ENCODE results near the gene PDE9A. TPM values are rescaled to one million over a fixed set of nuclear protein-coding genes. Genes with fewer than 3 reads are reported as not detected.
A peak's percentile ranks its signal among the peaks of the same experiment; 100 is the strongest.

The PDE9A gene
- total RNA-seq, 4 donors from 2014 or later: 6.9 to 13.0 (median 11.1) TPM

- 62 to 72% methylated on average over 7 of the region's 7 CpGs for WGBS, 2 donors
- Histone ChIP-seq H3K4me1 (peaks cover 17 to 26% of the 10 kb centered on the region in 2 donors), H3K9me3 (no peaks in the 10 kb centered on the region), H3K36me3 (no peaks in the 10 kb centered on the region), H3K4me3 (replicated peaks in 1 of 3) (no peak overlapping the region), H3K27me3 (no peaks in the 10 kb centered on the region), H3K27ac (no peak overlapping the region)
- no peak for DNase-seq
- intact Hi-C loops (cut with DNase I): no loop called here
- TF ChIP-seq POLR2A (IDR thresholded peaks at IDR 0.05): no peak
- no peak for TF ChIP-seq CTCF (IDR thresholded peaks at IDR 0.05)
Measured at GRCh38 chr21:42619166-42619565, 34.3 kb upstream of the PDE9A start.

DNA sequence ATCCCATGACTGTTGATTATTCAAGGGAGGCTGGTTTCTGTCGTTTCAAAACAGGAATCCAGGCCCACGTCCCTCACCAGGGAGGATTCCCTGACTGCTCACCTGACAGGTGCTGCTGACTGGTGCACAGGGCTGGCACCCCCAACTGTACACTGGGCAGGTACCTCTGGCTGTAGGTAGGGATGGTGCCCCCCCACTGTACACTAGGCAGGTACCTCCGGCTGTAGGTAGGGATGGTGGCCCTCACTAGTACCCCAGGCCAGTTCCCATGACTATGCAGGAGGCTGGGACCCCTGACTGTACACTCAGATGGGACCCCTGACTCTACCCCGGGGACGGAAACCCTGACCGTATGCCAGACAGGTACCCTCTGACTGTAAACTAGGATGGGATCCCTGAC is 33.6 kb upstream of the PDE9A start:
- Histone ChIP-seq H3K27me3 (peaks cover 3% of the 10 kb centered on the region), H3K4me1 (peaks cover 17 to 26% of the 10 kb centered on the region in 2 donors), H3K27ac (no peak overlapping the region), H3K4me3 (replicated peaks in 1 of 3) (no peak overlapping the region), H3K9me3 (no peaks in the 10 kb centered on the region), H3K36me3 (no peaks in the 10 kb centered on the region)
- intact Hi-C loops (cut with DNase I): no loop called here
- no peak for DNase-seq
- TF ChIP-seq CTCF (IDR thresholded peaks at IDR 0.05): no peak
- TF ChIP-seq POLR2A (IDR thresholded peaks at IDR 0.05): no peak
- 88 to 100% methylated on average over 1 to 6 of the region's 6 CpGs for WGBS, 2 donors

DNA sequence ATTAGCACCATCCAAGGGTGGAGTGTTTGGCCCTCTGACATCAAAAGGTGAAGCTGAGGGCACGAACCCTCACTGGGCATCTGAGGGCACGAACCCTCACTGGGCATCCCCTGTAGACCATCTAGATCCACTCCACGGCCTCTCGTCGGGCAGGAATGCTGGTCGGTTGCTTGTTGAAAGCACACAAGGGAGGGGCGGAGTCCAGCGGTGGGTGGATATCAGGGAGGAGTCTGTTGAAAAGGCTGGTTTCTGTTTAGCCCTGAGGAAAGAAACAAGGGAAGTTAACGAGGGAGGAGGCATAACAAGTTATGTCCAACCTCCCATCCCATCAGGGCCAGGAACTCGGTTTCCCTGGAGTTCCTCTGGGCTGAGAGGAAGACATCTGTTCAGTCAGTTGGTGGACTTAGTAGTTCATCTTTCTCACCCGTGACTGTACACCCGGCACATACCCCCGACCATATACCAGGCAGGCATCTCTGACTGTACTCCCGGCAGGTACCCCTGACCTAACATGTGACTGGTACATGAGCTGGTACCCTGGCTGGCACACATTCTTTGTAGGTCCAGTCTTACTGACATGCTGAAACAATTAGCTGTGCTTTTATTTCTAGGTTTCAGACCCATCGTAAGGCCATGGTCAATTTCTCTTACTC is 32.1 kb upstream of the PDE9A start:
- no peak for TF ChIP-seq CTCF (IDR thresholded peaks at IDR 0.05)
- no peak for TF ChIP-seq POLR2A (IDR thresholded peaks at IDR 0.05)
- DNase-seq: peak; percentile 62 to 68
- no peaks in the 10 kb centered on the region for H3K36me3 ChIP-seq

DNA sequence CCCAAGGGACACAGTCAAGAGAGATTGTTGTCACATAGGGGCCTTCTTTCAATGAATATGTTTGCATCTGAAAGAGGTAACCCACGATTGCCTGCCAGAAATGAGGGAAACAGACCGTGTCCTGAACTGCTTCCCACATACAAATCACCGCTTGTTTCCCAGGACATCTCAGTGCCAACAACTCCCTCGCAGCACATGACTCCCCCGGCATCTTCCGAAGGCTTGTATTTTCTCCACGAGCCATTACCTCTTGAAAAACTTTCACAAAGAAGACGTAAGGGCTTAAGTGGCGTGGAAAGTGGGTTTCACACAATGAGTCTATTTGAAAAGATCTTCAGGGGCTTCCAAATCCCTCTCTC is 31.6 kb upstream of the PDE9A start:
- Histone ChIP-seq H3K36me3 (no peaks in the 10 kb centered on the region), H3K9me3 (no peaks in the 10 kb centered on the region), H3K4me1 (peaks cover 17 to 19% of the 10 kb centered on the region in 2 donors), H3K4me3 (replicated peaks in 1 of 3) (no peak overlapping the region), H3K27ac (no peak overlapping the region), H3K27me3 (peaks cover 3% of the 10 kb centered on the region)
- TF ChIP-seq POLR2A (IDR thresholded peaks at IDR 0.05) (no peak), CTCF (IDR thresholded peaks at IDR 0.05) (no peak)
- WGBS, 2 donors: 21 to 31% methylated on average over 9 of the region's 9 CpGs
- intact Hi-C loops (cut with DNase I): no loop called here
- DNase-seq: peak; percentile 68 to 74

More for the DNA sequence above, 32.1 kb upstream of the PDE9A start:
- intact Hi-C loops (cut with DNase I): no loop called here
- Histone ChIP-seq H3K4me1 (peaks cover 17 to 24% of the 10 kb centered on the region in 2 donors), H3K27me3 (peaks cover 3% of the 10 kb centered on the region), H3K4me3 (replicated peaks in 1 of 3) (no peak overlapping the region), H3K27ac (peak overlapping the region in 1 of 3 donors; percentile 61), H3K9me3 (no peaks in the 10 kb centered on the region)
- 37 to 49% methylated on average over 15 of the region's 15 CpGs for WGBS, 2 donors

- no peak overlapping the region for H3K27ac ChIP-seq
- TF ChIP-seq POLR2A (IDR thresholded peaks at IDR 0.05) (no peak), CTCF (IDR thresholded peaks at IDR 0.05) (no peak)
- H3K4me3 ChIP-seq (replicated peaks in 1 of 3): no peak overlapping the region
- H3K4me1 ChIP-seq: peaks cover 16 to 17% of the 10 kb centered on the region in 2 donors
- H3K9me3 ChIP-seq: no peaks in the 10 kb centered on the region
- intact Hi-C loops (cut with DNase I): no loop called here
- no peaks in the 10 kb centered on the region for H3K36me3 ChIP-seq
- H3K27me3 ChIP-seq: peaks cover 3% of the 10 kb centered on the region
- DNase-seq: peak in 1 of 2 donors; percentile 17
- 43 to 50% methylated on average over 7 of the region's 7 CpGs for WGBS, 2 donors
Measured at GRCh38 chr21:42622284-42622683, 31.1 kb upstream of the PDE9A start.
